ENCODE results near the gene CSK. TPM values are rescaled to one million over a fixed set of nuclear protein-coding genes. Genes with fewer than 3 reads are reported as not detected.
"Not testable (repeated sequence)": the region's sequence is repeated elsewhere in the genome, so short reads cannot be mapped to it uniquely, and the experiment has no call there.

The CSK gene
- 28.4 and 35.2 TPM in 2 replicates for total RNA-seq

DNA sequence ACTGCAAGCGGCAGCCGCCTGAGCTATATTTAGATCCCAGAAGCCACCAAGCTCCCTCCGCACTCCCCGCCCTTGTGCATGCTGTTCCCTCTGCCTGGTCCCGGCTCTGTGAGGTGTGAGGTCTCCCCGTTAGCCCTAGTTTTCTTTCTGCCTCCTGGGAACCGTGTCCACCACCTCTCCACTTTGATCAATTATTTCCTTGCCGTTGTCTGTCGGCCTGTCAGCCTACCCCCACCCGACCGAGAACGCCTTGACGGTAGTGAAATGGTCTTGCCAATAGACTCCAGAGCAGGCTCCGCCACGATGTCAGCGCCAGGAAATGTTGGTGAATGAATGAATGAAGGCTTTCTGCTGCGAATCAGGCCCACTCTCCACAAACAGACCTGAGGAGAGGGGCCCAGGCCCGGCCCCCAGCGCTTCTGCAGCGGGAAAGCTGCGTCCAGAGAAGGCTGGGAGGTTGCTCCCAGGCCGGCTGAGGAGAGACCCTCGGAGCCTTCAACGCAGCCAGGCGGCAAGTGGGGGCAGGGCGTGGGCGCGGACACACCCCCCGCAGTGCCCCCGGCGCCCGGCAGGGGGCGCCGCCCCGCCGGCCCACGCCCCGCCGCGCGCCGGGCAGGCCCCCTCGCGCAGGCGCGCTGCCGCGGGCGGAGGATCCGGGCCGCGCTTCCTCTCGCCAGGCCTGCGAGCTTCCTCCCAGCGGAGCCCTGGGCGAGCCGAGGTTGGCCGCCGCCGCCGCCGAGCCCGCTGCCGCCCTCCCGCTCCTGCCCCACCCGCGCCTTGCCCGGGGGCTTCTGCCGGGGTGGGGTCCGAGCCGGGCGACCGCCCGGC is at the start of gene CSK:
Gene CSK (plus strand): TSS at position 650 of the 828 bp plus-strand sequence. CDS start 16,218 bp downstream, outside the sequence.
- no peak for DNase-seq (ENCODE audit: low read depth)
- H3K4me3 ChIP-seq (ENCODE audit: low read depth, low read length): peak within 1 kb of the TSS; percentile 91
- TF ChIP-seq, protein P1, sequence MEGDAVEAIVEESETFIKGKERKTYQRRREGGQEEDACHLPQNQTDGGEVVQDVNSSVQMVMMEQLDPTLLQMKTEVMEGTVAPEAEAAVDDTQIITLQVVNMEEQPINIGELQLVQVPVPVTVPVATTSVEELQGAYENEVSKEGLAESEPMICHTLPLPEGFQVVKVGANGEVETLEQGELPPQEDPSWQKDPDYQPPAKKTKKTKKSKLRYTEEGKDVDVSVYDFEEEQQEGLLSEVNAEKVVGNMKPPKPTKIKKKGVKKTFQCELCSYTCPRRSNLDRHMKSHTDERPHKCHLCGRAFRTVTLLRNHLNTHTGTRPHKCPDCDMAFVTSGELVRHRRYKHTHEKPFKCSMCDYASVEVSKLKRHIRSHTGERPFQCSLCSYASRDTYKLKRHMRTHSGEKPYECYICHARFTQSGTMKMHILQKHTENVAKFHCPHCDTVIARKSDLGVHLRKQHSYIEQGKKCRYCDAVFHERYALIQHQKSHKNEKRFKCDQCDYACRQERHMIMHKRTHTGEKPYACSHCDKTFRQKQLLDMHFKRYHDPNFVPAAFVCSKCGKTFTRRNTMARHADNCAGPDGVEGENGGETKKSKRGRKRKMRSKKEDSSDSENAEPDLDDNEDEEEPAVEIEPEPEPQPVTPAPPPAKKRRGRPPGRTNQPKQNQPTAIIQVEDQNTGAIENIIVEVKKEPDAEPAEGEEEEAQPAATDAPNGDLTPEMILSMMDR (conservative IDR thresholded peaks at IDR 0.05; ENCODE audit: low read depth, low read length): peak; percentile 46

DNA sequence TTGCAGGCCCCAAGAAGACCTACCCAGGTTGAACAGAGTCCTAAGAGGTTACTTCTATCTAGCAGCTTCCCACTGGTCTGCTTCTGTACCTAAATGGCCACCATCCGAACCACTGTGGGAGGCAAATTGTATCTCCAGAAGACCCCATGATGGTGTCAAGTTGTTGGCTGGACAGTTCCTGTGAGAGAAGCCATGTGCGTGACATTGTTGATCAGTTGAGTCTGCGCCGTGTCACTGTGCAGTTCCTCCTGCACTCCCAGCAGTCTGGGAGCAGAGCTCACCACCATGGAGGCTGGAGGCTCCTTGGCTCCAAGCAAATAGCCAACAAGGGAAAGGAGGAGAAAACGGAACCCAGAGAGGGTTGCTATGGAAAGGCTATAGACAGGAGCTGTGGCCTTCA is 49.0 kb upstream of the CSK start:
- H3K4me3 ChIP-seq (ENCODE audit: low read depth, low read length): no peak overlapping the region
- no peak for DNase-seq (ENCODE audit: low read depth)
- TF ChIP-seq, protein P1 (conservative IDR thresholded peaks at IDR 0.05; ENCODE audit: low read depth, low read length): no peak

DNA sequence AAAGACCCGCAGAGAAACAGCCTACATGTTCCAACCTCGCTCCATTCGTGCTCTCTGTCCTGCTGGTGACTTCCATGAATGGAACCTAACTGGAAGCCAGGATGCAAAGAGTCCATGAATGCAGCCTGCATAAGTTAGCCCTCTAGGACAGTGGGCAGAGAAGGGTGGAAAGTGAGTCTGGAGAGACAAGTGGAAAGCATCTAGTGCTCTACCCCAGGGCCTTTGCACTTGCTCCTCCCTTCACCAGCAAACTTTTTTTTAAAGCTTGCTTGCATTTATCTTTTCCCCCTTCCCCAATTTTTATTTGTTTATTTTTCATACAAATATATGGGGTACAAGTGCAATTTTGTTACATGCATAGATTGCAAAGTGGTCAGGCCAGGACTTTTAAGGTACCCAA is 48.6 kb upstream of the CSK start:
- no peak for DNase-seq (ENCODE audit: low read depth)
- TF ChIP-seq, protein P1 (conservative IDR thresholded peaks at IDR 0.05; ENCODE audit: low read depth, low read length): no peak
- H3K4me3 ChIP-seq (ENCODE audit: low read depth, low read length): no peak overlapping the region

DNA sequence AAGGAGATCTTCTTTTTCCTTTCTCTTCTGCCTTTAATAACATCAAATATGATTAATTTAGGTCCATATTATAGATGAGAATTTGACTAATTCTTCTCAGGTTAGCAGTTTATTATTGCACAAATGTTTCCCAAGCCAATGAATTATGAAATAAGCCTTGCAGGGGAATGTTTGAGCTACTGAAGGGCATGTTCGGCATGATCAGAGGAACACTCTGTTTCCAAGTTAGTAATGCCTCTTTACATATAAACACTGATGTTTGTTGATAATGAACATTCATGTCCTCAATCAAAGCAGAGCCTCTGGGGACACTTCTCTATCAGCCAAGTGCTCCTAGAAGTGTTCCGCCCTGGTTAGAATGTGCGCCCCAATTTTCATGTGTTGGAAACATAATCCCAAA is 46.6 kb upstream of the CSK start:
- DNase-seq (ENCODE audit: low read depth): no peak
- H3K4me3 ChIP-seq (ENCODE audit: low read depth, low read length): no peak overlapping the region
- TF ChIP-seq, protein P1 (conservative IDR thresholded peaks at IDR 0.05; ENCODE audit: low read depth, low read length): no peak

DNA sequence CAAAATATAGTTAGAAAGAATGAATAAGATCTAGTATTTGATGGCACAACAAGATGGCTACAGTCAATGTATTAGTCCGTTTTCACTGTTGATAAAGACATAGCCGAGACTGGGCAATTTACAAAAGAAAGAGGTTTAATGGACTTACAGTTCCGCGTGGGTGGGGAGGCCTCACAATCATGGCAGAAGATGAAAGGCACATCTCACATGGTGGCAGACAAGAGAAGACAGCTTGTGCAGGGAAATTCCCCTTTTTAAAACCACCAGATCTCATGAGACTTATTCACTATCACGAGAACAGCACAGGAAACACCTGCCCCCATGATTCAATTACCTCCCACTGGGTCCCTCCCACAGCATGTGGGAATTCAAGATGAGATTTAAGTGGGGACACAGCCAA is 43.6 kb upstream of the CSK start:
- DNase-seq (ENCODE audit: low read depth); H3K4me3 ChIP-seq (ENCODE audit: low read depth, low read length): not testable (repeated sequence)

DNA sequence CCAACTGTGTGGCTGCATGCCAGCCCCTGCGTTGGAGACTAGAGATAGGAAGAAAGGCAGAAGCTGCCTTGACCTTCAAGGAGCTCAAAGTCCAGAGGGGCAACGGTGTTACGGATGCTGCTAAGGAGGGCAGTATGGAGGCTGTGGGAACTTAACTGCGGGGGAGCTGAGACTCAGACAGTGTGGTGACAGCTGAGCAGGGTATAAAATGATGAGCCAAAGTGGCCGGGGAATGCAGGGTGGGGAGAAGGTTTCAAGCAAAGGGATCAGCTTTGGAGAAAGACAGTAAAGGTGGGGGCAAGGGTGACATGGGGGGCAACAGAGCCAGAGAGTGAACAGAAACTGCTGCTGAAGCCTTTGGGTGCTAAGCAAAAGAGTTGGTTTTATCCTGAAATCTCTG is 39.5 kb upstream of the CSK start:
- TF ChIP-seq, protein P1 (conservative IDR thresholded peaks at IDR 0.05; ENCODE audit: low read depth, low read length): no peak
- no peak for DNase-seq (ENCODE audit: low read depth)
- no peak overlapping the region for H3K4me3 ChIP-seq (ENCODE audit: low read depth, low read length)

DNA sequence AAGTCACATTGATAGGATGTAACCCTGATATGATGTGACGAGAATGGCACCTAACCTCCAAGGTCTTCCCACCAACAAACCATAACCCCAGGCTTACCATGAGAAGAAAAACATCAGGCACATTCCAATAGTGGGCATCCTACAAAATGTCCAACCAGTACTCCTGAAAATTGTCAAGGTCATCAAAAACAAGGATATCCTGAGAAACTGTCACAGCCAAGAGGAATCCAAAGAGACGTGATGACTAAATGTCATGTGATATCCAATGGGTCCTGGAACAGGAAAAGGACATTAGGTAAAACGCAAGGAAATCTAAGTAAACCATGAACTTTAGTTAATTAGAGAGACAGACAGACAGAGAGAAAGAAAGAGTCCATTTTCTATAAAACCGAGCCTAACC is 35.5 kb upstream of the CSK start:
- no peak overlapping the region for H3K4me3 ChIP-seq (ENCODE audit: low read depth, low read length)
- no peak for DNase-seq (ENCODE audit: low read depth)
- TF ChIP-seq, protein P1 (conservative IDR thresholded peaks at IDR 0.05; ENCODE audit: low read depth, low read length): no peak
